K562 (cell line): ENCODE results near the gene CISD2. TPM values are rescaled to one million over a fixed set of nuclear protein-coding genes. Genes with fewer than 3 reads are reported as not detected.
A peak's percentile ranks its signal among the peaks of the same experiment; 100 is the strongest.

Source experiments
- CBFA2T3 ChIP-seq: fragments of 450-650 bp; IDR thresholded peaks from 2 replicates; pipeline ENCODE4 v1.6.1; 2017
- DNMT1 ChIP-seq: fragments of 450-650 bp; IDR thresholded peaks from 2 replicates; pipeline ENCODE4 v1.6.1; 2016; ENCODE audit warnings: antibody characterized with exemption, mild to moderate bottlenecking
- EP300 ChIP-seq: IDR thresholded peaks from 2 replicates; pipeline ENCODE4 v1.6.1; 2012; ENCODE audit warnings: low read length, improper control_type of control experiment
- GATAD2A ChIP-seq: fragments of 450-650 bp; IDR thresholded peaks from 2 replicates; pipeline ENCODE4 v1.6.1; 2017
- HNRNPL ChIP-seq: fragments of 200-400 bp; formaldehyde crosslinking; IDR thresholded peaks from 2 replicates; pipeline ENCODE4 v1.6.1; 2017; ENCODE audit warnings: low read depth, mild to moderate bottlenecking, low read length
- NFRKB ChIP-seq: fragments of 450-650 bp; IDR thresholded peaks from 2 replicates; pipeline ENCODE4 v1.6.1; 2016; ENCODE audit warnings: low read depth
- NR2C1 ChIP-seq, 2 experiments: fragments of 450-650 bp; IDR thresholded peaks; 2 replicates each; pipeline ENCODE4 v1.6.1; 2017; ENCODE audit warnings: mild to moderate bottlenecking in 2 of 2, antibody characterized with exemption in 1 of 2, inconsistent platforms in 1 of 2, missing compliant biosample characterization in 1 of 2, missing genetic modification characterization in 1 of 2
- POLR3G ChIP-seq: IDR thresholded peaks from 2 replicates; pipeline ENCODE4 v1.6.1; 2011; ENCODE audit not compliant: insufficient read length, insufficient replicate concordance; ENCODE audit errors: extremely low read depth
- SNRNP70 ChIP-seq: fragments of 200-400 bp; formaldehyde crosslinking; optimal IDR thresholded peaks from 2 replicates; pipeline ENCODE3; 2017; ENCODE audit warnings: low read depth, low read length
- ZC3H8 ChIP-seq: fragments of 450-650 bp; IDR thresholded peaks from 2 replicates; pipeline ENCODE4 v1.6.1; 2017
- ZKSCAN8 ChIP-seq: fragments of 200-800 bp; sonication (Bioruptor generic); IDR thresholded peaks from 2 replicates; pipeline ENCODE4 v1.6.1; 2016; ENCODE audit warnings: missing genetic modification characterization, missing compliant biosample characterization
- ZNF3 ChIP-seq: fragments of 250-450 bp; sonication (Bioruptor Pico); IDR thresholded peaks from 2 replicates; pipeline ENCODE4 v1.5.0; 2021; ENCODE audit warnings: mild to moderate bottlenecking, moderate library complexity
- polyA plus RNA-seq, 8 experiments: library from polyadenylated mRNA; depleted of rRNA in 4 of 8; stranded (reverse) in 5 of 8; unstranded in 3 of 8; fragments of >200 nt; fragmentation: Nextera tagmentation in 2 of 8; fragmentation: Illumina TruSeq in 1 of 8; extraction: Ambion mirVana in 2 of 8; extraction: Trizol in 1 of 8; gene quantifications; 2 replicates each; pipeline versions ENCODE4 v1.2.1 to v1.2.3, GENCODE V29; 2011 to 2014; ENCODE audit warnings: inconsistent platforms in 1 of 8, missing spikeins in 1 of 8
- total RNA-seq, 7 experiments: library from RNA; depleted of rRNA in 6 of 7; stranded (reverse); fragments of >200 nt in 6 of 7; fragmentation: Illumina TruSeq in 2 of 7; extraction: Trizol in 2 of 7; gene quantifications; 2 replicates each; pipeline versions ENCODE4 v1.2.1 to v1.2.3, GENCODE V29; 2011 to 2021; ENCODE audit warnings: low replicate concordance in 1 of 7
- TF ChIP-seq, protein P1 (sequence below), 2 experiments: fragments of 450-650 bp; IDR thresholded peaks; 2 replicates each; pipeline ENCODE4 v1.6.1; 2016; ENCODE audit warnings: mild to moderate bottlenecking in 2 of 2, borderline replicate concordance in 1 of 2, low read depth in 1 of 2, moderate library complexity in 1 of 2
- TF ChIP-seq, protein P2 (sequence below), 3 experiments: fragments of 200-800 bp in 1 of 3; sonication (Bioruptor generic) in 1 of 3; sonication (generic) in 1 of 3; formaldehyde crosslinking in 1 of 3; IDR thresholded peaks; 2 replicates each; pipeline versions ENCODE4 v1.6.1 to v1.8.0; 2016 to 2022; ENCODE audit warnings: mild to moderate bottlenecking in 2 of 3, missing compliant biosample characterization in 2 of 3, missing genetic modification characterization in 2 of 3, missing genetic modification reagents in 1 of 3
- TF ChIP-seq, protein P3 (sequence below): fragments of 250-450 bp; sonication (Bioruptor Pico); IDR thresholded peaks from 2 replicates; pipeline ENCODE4 v1.9.0; 2021; ENCODE audit warnings: mild to moderate bottlenecking, inconsistent platforms

Gene CISD2
- total and polyA plus RNA-seq, 9 of the 15 experiments (the other 6 are each of a cell fraction or from before 2014, with no cell fraction given) = 37.8 to 91.4 (median 59.8) TPM

DNA sequence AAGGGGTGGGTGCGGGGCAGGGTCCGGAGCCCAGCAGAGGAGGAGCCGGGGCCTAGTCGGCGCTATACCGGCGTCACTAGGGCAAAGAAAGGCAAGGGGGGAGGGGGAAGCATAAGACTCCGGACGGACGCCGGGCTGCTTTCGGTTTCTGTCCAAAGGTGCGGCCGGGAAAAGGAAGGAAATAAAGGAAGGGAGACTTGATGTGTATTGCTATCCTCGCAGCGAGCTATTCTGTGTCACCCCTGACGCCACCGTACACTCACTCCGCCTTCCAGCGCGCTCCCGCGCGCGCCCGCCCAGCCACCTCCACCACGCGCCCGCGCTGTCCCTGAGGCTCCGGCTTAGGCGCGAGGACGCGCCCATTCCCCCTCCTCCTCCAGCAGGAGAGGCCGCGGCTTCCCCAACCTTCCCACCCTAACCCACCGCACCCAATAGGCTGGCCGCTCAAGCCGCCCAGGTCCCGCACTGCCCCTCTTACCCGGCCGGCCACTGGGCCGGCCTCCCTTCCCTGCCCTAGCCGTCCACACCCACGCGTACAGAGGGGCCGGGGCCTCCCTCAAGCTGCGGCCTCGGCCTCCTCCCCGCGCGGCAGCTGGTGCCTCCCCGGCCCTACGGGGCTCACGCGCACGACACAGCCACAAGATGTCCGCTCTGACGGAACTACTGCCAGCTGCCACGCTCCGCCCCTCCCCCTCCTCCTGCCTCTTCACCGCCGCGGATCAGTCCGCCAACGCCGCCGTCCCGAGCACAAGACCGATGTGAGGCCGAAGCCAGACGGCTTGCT, 41.7 kb upstream of the CISD2 start, which contains the start of gene UBE2D3 (continued):
- TF ChIP-seq, protein P1, sequence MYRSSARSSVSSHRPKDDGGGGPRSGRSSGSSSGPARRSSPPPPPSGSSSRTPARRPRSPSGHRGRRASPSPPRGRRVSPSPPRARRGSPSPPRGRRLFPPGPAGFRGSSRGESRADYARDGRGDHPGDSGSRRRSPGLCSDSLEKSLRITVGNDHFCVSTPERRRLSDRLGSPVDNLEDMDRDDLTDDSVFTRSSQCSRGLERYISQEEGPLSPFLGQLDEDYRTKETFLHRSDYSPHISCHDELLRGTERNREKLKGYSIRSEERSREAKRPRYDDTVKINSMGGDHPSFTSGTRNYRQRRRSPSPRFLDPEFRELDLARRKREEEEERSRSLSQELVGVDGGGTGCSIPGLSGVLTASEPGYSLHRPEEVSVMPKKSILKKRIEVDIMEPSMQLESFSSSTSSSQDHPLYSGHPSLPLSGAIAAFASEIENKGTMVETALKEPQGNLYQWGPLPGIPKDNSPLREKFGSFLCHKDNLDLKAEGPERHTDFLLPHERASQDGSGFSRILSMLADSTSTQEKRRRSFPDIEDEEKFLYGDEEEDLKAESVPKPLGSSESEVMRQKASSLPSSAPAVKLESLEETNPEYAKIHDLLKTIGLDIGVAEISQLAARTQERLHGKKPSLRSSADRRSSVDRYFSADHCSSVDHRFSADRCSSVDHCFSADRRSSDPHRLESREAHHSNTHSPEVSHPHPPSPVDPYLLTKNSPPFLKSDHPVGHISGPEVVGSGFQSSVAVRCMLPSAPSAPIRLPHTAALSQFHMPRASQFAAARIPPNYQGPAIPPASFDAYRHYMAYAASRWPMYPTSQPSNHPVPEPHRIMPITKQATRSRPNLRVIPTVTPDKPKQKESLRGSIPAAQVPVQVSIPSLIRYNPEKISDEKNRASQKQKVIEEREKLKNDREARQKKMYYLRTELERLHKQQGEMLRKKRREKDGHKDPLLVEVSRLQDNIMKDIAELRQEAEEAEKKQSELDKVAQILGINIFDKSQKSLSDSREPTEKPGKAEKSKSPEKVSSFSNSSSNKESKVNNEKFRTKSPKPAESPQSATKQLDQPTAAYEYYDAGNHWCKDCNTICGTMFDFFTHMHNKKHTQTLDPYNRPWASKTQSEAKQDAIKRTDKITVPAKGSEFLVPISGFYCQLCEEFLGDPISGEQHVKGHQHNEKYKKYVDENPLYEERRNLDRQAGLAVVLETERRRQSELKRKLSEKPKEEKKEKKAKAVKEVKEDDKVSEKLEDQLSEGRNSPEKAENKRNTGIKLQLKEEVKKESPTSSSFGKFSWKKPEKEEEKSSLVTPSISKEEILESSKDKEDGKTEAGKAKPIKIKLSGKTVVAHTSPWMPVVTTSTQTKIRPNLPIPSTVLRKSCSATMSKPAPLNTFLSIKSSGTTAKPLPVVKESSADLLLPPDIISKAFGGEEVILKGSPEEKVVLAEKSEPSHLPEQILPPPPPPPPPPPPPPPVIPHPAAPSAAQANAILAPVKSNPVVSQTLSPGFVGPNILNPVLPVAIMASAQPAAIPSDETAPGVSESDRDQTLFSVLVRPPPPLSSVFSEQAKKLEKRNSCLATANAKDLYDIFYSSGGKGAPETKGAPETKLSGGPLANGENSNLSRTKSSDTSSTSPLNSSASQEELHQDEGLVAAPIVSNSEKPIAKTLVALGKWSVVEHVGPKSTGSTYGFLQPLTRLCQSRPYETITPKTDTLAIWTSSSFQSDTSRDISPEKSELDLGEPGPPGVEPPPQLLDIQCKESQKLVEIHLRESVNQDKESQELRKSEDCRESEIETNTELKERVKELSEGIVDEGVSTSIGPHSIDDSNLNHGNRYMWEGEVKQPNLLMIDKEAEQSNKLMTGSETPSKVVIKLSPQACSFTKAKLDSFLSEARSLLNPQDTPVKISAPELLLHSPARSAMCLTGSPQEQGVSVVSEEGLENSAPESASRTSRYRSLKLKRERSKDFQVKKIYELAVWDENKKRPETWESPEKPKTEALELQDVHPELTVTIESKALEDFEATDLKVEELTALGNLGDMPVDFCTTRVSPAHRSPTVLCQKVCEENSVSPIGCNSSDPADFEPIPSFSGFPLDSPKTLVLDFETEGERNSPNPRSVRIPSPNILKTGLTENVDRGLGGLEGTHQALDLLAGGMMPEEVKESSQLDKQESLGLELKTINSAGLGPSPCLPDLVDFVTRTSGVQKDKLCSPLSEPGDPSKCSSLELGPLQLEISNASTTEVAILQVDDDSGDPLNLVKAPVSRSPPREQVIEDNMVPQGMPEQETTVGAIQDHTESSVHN (IDR thresholded peaks at IDR 0.05; ENCODE audit: borderline replicate concordance in 1 of 2, low read depth in 1 of 2) = peak in 1 of 2 experiments; percentile 82; a peak in 1 of 4 replicates
- TF ChIP-seq EP300 (peak; percentile 39; the same call in 1 of the 2 replicates), DNMT1 (no peak), ZKSCAN8 (CRISPR knock-in tag) (no peak), GATAD2A (peak; percentile 89), CBFA2T3 (peak; percentile 51), NR2C1 (IDR thresholded peaks at IDR 0.05) (no peak), NR2C1 (tag; IDR thresholded peaks at IDR 0.05) (peak; percentile 74; the same call in 1 of the 2 replicates), HNRNPL (peak; percentile 94), SNRNP70 (no peak), POLR3G (no peak), NFRKB (peak; percentile 99), ZC3H8 (peak; percentile 61; the same call in 1 of the 2 replicates), ZNF3 (no peak)
- TF ChIP-seq, protein P2, sequence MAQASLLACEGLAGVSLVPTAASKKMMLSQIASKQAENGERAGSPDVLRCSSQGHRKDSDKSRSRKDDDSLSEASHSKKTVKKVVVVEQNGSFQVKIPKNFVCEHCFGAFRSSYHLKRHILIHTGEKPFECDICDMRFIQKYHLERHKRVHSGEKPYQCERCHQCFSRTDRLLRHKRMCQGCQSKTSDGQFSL (CRISPR knock-in tag; IDR thresholded peaks at IDR 0.05) = peak; percentile 88; the same call in 1 of the 2 replicates
- TF ChIP-seq, protein P2 (tag; IDR thresholded peaks at IDR 0.05) = no peak
- TF ChIP-seq, protein P3, sequence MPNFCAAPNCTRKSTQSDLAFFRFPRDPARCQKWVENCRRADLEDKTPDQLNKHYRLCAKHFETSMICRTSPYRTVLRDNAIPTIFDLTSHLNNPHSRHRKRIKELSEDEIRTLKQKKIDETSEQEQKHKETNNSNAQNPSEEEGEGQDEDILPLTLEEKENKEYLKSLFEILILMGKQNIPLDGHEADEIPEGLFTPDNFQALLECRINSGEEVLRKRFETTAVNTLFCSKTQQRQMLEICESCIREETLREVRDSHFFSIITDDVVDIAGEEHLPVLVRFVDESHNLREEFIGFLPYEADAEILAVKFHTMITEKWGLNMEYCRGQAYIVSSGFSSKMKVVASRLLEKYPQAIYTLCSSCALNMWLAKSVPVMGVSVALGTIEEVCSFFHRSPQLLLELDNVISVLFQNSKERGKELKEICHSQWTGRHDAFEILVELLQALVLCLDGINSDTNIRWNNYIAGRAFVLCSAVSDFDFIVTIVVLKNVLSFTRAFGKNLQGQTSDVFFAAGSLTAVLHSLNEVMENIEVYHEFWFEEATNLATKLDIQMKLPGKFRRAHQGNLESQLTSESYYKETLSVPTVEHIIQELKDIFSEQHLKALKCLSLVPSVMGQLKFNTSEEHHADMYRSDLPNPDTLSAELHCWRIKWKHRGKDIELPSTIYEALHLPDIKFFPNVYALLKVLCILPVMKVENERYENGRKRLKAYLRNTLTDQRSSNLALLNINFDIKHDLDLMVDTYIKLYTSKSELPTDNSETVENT (CRISPR knock-in tag) = peak; percentile 64; the same call in 1 of the 2 replicates
